C1 segment of cervical spinal cord (tissue), 14 donors: Measurements from ENCODE around the gene G0S2.
A peak's percentile ranks its signal among the peaks of the same experiment; 100 is the strongest.
"Not testable (repeated sequence)": the region's sequence is repeated elsewhere in the genome, so short reads cannot be mapped to it uniquely, and the experiment has no call there.

Experiments used
- DNase-seq, 14 donors: peaks; one replicate each; lab custom pipeline; 2025; lab: John Stamatoyannopoulos, UW

G0S2 gene

GRCh38 chr1:209675565-209676154 lies 448 bp downstream of the G0S2 start:
- peak in 7 of 14 donors; percentile 37 to 81 (median 59) for DNase-seq

- no peak for DNase-seq
These were observed 3.8 kb downstream of the G0S2 start for GRCh38 chr1:209678981-209679539.

- DNase-seq = peak in 1 of 14 donors; percentile 25
These were observed 10.6 kb downstream of the G0S2 start for GRCh38 chr1:209685821-209686220.

GRCh38 chr1:209686322-209686721 lies 11.1 kb downstream of the G0S2 start:
- no peak for DNase-seq

- no peak for DNase-seq
These were observed 13.6 kb downstream of the G0S2 start for GRCh38 chr1:209688746-209689234.

- DNase-seq = no peak
These were observed 14.3 kb downstream of the G0S2 start for GRCh38 chr1:209689477-209689876.

- DNase-seq = no peak
These were observed 16.0 kb downstream of the G0S2 start for GRCh38 chr1:209691237-209691636.

- DNase-seq = no peak
These were observed 17.1 kb downstream of the G0S2 start for GRCh38 chr1:209692296-209692695.

GRCh38 chr1:209692745-209693504 lies 17.7 kb downstream of the G0S2 start:
- DNase-seq = peak in 11 of 14 donors; percentile 4 to 56 (median 44)

- no peak for DNase-seq
These were observed 21.5 kb downstream of the G0S2 start for GRCh38 chr1:209696673-209697072.

GRCh38 chr1:209697126-209697525 lies 21.9 kb downstream of the G0S2 start:
- no peak for DNase-seq

GRCh38 chr1:209700686-209701085 lies 25.5 kb downstream of the G0S2 start:
- DNase-seq = not testable (repeated sequence)

GRCh38 chr1:209702832-209703231 lies 27.6 kb downstream of the G0S2 start:
- DNase-seq = no peak

- no peak for DNase-seq
These were observed 28.8 kb downstream of the G0S2 start for GRCh38 chr1:209703834-209704504.

- DNase-seq = peak in 7 of 14 donors; percentile 8 to 72 (median 12)
These were observed 29.4 kb downstream of the G0S2 start, which contains the start of gene HSD11B1 for GRCh38 chr1:209704584-209704983. TSS of gene HSD11B1 (plus strand) at chr1:209704846. CDS start at chr1:209704943, 97 bp downstream.

- no peak for DNase-seq
These were observed 29.9 kb downstream of the G0S2 start for GRCh38 chr1:209705033-209705598.

GRCh38 chr1:209706622-209707021 lies 31.4 kb downstream of the G0S2 start:
- DNase-seq = no peak

GRCh38 chr1:209707308-209707707 lies 32.1 kb downstream of the G0S2 start:
- no peak for DNase-seq

GRCh38 chr1:209708297-209708696 lies 33.1 kb downstream of the G0S2 start:
- peak in 4 of 14 donors; percentile 3 to 43 (median 22) for DNase-seq

GRCh38 chr1:209710093-209710492 lies 34.9 kb downstream of the G0S2 start:
- DNase-seq = no peak

GRCh38 chr1:209710847-209711246 lies 35.6 kb downstream of the G0S2 start:
- no peak for DNase-seq

GRCh38 chr1:209714338-209714737 lies 39.1 kb downstream of the G0S2 start:
- DNase-seq = peak in 1 of 14 donors; percentile 20
